NCI-H1417 (cell line): Measurements from ENCODE around the gene STK32B.
"Not testable (repeated sequence)": the region's sequence is repeated elsewhere in the genome, so short reads cannot be mapped to it uniquely, and the experiment has no call there.

Source experiments
- DNase-seq, 3 experiments: peaks; one replicate each; lab custom pipeline; 2025; lab: John Stamatoyannopoulos, UW

Gene STK32B

DNA sequence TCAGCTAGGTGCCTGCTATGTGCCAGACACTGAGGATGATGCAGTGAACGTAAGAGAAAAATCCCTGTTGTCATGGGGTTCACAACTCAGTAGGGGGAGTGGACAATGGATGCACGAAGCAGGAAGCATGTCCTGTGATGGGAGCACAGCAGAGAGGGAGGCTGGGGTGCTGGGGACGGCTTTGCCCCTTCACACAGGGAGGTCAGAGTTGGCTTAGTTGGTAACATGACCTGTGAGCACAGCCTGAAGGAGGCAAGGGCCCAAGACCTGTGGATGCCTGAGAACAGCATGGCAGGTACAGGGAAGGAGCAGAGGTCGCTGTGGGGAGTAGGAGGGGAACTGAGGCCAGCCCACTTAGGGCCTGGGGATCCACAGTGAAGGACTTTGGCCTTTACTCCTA is 109.4 kb downstream of the STK32B start:
- no peak for DNase-seq

DNA sequence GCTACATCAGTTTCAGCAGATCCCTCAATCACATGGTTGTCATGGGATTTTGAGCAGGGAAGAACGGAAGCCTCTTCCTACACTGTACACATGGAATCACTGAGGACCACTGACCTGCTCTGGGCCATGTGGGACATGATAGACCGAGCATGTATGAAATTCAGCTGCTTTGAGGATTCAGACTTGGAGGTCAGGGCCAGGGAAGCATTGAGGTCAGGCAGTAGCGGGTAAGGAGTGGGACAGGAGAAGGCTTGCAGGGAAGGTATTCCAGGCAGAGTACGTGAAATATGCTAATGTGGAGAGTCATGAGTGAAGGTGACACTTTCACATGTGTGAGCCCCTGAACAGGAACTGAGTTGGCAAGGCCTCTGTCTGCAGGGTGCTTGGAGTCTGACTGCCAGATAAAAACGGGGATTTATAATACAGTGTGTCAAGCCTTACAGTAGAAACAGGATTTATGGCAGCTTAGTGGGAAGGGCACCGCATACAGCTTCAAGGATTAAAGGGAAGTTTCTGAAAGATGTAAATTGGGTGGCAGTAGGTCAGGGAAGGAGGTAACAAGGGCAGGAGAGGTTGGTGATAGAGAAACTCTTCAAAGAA is 111.7 kb downstream of the STK32B start:
- DNase-seq = no peak

DNA sequence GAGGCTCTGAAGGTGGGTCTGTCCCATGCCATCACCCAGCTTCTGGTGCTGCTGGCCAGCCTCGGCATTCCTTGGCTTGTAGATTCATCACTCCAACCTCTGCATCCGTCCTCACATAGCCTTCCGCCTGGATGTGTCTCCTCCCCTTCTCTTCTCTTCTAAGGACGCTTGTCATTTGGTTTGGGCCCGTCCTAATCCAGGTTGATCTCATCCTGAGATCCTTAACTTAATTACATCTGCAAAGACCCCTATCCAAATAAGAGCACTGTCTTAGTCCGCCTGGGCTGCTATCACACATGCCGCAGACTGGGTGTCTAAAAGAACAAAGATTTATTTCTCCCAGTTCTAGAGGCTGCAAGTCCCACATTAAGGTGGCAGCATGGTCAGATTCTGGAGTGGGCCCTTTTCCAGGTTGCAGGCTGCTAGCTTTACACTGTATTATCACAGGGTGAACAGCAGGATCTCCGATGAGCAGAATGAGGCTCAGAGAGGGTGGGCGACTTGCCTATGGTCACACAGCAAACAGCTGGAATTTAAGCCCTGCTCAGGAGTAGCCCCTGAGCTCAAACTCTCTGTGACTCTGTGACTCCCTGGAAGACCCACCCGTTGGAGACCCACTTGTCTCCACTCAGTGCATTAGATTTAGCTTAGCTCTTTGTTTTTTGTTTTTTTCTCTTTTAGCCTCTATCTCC is 113.1 kb downstream of the STK32B start:
- no peak for DNase-seq

DNA sequence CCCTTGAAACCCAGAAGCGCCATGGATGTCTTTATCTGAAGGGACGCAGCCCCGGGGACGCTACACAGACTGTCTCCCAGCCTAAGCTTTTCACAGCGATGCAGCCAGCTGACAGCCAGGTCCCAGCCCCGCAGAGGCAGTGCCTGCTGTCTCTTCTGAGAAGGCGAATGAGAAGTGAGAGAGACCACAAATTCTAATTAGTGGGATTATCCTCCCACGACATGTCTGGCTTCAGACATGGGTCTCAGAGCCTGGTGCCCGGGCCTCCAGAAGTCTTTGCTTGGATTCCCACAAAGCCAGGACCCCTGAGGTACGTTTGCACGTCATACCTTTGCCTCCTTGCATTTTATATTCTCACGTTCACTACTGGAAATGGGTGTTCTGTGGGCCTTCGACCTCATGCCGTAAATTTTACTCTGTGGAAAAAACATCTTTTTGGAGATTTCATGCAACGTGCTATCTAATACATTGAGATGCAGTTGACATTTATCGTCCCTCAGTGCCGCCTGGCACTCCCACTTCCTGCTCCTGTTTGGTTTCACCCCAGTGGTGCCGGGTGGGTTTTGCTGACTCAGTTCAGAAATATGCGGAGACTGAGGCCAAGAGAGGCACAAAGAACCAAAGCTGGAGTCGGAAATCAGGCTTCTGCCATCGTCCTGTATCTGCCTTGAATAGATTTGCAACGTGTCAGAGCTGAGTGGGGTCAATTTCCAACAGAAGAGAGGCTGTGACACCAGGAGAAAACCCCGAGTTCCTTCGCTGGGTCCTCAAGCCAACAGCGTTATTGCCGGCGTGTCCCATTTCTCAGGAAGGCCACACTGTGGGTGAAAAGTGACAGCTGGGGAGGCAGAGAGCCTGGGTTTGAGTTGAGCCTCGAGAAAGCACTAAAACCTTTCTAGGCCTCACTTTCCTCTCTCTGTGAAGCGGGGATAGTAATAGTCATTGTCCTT is 114.4 kb downstream of the STK32B start:
- DNase-seq = no peak

DNA sequence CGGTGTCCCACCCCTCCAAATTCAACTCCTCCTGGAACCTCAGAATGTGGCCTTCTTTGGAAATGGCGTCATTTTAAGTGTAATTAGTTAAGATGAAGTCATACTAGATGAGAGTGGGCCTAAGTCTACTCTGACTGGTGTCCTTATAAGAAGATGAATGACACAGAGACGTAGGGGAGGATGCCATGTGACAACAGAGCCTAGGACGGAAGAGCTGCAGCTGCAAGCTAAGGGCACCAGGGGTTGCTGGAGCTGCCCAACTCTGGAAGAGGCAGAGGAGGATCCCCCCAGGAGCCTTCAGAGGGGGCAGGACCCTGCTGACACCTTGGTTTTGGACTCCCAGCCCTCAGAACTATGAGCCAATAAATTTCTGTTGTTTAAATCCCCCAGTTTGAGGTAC is 115.1 kb downstream of the STK32B start:
- DNase-seq = no peak

DNA sequence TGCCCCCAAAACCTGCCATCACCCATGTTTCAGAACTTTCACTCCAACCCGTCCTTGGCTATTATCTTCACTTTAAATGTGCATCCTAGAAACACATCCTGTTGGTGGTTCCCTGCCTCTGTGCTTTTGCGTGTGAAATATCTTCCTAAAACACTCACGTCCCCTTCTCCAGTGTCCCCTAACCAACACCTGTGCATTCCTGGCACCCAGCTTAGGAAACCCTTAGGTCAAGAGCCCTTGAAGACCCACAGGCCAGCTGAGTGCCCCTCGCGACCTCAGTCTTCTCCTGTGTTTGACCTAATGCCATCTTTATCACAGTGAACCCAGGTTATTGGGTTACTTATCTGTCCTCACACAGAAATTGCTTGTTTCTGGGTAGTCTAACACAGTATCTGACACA is 117.6 kb downstream of the STK32B start:
- no peak for DNase-seq

DNA sequence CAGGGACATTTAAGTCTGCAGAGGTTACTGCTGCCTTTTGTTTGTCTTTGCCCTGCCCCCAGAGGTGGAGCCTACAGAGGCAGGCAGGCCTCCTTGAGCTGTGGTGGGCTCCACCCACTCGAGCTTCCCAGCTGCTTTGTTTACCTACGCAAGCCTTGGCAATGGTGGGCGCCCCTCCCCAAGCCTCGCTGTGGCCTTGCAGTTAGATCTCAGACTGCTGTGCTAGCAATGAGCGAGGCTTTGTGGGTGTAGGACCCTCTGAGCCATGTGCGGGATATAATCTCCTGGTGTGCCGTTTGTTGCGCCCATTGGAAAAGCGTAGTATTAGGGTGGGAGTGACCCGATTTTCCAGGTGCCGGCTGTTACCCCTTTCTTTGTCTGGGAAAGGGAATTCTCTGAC is 124.6 kb downstream of the STK32B start:
- DNase-seq = not testable (repeated sequence)

DNA sequence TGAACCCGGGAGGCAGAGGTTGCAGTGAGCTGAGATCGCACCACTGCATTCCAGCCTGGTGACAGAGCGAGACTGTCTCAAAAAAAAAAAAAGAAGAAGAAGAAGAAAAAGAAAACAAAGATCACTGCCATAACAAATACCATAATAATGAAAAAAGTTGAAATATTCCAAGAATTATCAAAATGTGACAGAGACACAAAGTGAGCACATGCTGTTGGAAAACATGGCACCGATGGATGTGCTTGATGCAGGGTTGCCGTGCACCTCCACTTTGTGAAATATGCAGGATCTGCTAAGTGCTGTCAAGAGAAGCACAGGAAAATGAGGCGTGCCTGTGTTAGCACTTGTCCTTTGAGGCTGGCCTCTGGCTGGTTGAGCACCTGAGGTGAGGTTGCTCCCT is 133.3 kb downstream of the STK32B start:
- DNase-seq = peak in 1 of 3 experiments; percentile 69

DNA sequence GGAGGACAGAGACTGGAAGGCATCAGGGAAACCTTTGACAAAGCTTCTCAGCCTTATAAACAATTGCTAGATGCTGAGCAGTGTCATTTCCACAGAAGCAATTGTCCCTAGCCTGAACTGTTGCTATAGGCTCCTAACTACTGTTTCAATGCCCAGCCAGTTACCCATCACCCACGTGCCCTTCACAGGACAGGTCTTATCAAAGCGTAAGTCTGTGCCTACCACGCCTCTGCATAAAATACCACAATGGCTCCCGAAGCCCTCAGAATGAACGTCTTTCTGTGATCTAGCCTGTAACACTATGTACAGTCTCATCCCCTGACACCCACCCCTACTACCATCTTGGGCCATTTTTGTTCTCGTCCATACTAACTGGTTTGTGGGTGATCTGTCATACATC is 134.3 kb downstream of the STK32B start:
- DNase-seq = no peak

DNA sequence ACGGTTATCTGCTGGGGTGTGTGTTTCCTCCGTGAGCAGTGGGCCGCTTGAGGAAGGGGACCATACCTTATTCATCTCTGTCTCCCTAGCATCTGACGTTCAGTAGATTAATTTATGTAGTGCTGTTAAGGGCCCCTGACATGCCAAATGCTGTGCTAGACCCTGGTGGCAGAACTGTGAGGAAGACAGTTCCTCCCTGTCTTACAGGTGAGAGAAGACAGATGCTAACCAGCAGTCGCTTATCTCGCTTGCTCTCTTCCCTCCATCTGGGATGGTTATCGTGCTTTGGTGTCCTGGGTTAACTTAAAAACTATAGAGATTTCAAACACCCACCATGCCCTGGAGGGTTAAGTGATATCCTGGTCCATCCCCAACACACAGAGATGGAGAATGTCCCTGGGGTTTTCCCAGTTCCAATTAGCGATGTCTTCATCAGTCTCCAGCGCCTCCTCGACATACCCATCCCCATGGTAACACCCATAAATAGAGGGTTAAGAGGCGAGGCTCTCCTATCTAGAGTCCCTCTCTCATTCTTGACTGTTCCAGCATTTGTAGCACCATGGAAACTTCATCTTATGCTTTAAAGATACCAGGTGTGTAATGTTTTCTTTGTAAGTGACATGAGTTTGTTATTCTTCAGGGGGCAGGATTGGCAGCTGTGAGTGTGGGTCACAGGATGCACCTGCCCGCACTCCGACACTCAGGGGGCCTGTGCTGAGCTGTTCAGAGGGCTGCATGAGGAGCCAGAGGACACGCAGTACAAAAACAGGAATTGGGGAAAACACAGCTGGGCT is 135.2 kb downstream of the STK32B start:
- DNase-seq = peak; percentile 52 to 92 (median 79)

DNA sequence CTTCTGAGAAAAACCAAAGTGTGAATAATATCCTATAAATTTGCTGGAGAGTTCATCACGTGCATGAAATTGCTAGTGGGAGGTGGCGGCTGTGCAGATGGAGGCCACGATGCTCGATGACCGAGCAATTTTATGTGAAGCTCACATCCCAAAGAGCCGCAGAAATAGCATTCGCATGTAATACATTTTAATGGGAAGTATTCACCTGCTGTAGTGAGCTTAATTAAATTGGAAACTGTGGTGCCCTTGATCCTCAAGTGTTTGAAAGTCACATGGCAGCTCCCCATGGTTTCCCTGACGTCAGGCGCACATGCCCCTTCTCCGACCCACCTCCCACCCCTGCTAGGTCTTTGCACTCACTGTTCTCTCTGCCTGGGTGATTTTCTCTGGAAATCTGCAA is 136.8 kb downstream of the STK32B start:
- peak; percentile 7 to 71 (median 36) for DNase-seq

DNA sequence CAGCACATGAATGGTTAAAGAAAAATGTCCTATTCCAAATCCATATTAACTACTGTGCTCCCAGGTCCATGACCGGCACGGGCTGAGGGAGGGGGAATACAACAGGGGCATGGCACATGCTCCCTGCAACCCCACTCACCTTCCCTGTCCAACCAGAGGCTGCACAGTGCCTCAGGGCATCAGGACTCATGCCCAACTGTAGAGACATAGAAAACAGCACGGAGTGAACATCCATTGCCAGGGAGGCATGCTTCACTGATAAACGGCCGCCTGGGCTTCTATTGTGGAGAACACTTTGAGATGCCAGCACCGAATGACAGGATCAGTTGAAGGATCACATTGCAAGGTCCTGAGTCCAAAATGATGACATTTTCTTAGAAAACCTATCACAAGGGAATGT is 140.6 kb downstream of the STK32B start:
- DNase-seq = no peak

DNA sequence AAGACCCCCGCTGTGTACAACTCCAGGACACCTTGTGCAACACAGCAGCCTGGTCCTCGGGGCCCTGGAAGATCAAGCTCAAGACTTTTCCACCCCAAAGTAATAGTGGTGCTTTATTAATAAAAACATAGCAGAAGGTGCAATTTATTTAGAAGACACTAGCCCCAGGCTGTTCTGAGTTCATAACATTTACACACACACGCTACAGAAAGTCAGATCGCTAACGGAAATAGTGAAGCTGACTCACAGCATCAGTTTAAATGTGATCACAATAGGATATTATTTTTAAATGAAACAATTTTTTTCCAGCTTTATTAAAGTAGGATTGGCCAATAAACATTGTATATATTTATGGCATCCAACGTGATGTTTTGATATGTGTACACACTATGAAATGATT is 141.0 kb downstream of the STK32B start:
- DNase-seq = no peak

DNA sequence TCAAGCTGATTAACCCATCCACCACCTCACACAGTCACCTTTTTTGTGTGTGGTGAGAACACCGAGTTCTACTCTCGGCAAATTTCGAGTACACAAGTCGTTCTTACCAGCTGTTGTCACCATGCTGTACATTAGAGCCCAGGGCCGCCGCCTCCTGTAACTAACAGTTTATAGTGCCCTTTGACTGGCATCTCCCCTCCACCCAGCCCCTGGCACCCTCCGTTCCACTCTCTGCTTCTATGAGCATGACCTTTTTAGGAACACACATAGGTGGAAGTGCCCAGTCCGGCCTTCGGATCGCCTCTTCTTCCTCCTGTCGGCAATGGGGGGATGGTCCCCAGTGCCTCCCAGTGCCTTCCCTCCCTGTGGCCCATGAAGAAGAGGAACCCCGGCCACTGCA is 141.4 kb downstream of the STK32B start:
- DNase-seq = no peak

DNA sequence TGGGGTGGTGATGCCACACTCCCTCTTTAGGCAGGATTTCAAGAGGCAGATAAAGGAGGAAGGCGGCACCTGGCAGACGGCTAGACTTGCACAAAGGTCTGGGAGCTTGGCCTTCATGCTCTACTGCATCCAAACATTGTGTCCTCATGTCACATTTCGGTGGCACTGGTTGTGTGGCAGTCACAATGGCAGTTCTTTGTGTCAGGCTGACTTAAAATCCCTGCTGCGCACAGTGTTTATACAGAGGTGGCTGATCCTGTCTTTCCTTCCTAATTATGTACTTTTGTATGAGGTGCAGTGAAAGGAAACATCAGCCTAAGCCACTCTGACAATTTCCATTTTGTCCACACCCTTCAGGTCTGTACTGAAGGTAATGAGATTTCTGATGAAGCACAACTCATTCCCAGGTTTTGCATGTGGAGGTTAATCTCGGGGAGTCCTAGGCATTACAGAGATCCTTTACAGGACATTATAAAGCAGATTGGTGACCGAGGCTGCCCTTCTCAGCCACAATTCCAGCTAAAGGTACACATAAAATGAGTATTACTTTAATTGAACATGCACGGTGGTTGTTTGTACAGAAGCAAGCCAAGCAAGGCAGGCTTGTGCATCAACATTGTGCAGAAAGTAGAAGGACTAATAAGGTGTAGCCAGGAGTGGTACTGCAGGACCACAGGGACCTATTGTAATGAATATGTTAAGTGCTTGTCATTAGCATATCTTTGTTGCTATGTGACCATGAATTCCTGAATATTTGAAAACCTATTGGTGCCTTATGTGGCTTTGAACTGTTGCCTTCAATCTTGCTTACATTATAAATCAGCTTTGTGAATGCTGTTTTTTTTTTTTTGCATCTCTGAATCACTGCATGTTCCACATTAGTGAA is 147.6 kb downstream of the STK32B start:
- peak in 2 of 3 experiments; percentile 37 to 82 for DNase-seq

DNA sequence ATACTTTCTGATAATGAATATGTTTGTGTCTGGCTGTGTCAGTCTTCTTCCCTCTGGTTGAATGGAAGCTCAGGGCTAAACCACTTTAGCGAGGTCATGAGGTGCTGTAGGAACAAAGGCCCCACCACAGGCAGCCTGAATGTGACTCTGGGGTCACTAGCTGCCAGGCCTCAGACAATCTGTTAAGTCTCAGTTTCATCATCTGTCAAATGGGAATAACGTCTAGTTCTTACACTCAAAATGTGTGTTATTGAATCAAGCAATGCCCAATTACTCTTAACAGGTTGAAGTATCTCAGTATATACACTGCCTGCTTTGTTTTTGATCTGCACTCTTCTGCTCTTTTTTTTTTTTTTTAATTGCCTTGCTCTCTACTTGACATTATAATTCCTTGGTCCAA is 148.6 kb downstream of the STK32B start:
- no peak for DNase-seq

DNA sequence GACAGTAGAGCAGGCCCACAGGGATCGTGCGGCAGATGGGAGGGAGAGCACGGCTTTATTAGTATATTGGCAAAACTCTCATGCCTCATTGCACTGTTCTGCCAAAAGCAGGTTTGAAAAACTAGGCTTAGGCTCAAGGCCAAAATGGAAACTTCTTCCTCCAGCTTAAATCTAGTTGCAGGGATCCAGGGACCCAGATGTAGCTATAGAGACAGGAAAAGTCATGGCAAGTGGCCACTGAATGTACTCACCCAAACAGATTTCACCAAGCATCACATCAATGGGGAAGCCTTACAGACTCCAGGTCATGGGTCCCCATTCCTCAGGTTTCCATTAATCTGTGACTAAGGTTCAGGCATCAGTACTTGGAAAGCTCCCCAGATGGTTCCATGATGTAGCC is 149.2 kb downstream of the STK32B start:
- no peak for DNase-seq

DNA sequence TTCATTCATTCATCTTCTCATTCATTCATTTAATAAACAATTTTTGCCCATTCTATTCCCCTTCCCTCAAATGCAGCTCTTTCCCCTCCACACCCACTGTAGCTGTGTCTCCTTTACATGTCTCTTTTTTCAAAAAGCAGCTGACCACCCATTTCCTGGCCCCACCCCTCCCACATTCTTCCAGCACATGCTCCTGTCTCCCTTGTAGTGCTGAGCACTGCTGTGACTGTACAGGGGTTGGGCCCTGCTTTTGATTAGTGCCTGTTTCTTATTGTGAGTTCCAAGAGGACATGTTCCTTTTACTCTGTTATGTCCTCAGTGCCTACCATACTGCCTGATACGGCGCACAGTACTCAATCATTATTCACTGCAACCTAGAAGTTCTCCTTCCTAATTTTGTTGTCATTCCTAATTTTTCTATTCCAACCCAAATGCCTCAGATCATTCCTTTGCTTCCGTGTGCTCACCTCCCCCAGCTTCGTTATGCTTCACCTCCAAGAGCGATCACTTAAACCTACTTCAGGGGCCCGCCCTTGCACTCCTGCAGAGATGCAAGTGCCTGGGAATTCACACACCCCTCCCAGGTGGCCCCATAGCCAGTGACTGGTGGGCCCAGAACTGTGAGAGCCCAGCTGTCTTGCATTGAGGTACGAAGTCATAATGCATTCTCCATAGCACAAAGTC is 152.2 kb downstream of the STK32B start:
- DNase-seq = peak in 1 of 3 experiments; percentile 87

DNA sequence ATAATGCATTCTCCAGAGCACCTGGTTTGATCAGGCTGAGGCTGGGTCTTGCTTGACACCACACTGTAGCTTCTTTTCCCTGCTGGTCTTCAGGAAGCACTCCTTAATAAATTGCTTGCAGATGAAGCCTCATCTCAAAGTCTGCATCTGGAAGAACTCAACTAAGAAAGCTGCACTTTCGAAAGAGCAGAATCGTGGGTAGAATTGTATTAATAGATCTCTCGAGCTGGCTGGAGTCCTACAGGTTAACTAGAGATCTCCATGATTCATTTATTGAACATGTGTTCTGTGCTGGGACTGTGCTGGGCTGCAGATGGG is 152.7 kb downstream of the STK32B start:
- no peak for DNase-seq

DNA sequence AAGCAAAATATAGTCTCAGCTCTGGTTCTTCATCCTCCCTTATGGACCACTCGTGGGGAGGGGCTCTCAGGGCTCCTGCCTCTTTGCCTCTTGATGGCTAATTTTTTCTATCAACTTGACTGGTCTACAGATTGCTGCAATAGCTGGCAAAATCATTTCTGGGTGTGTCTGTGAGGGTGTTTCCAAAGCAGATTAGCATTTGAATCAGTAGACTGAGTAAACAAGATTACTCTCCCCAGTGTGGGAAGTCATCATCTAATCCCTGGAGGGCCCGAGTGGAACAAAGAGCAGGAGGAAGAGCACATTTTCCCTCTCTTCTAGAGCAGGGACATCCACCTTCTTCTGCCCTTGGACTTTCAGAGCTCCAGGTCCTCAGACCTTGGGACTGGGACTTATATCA is 153.5 kb downstream of the STK32B start:
- DNase-seq = no peak
